K562 (cell line): Measurements from ENCODE around the gene RPS19. TPM values are rescaled to one million over a fixed set of nuclear protein-coding genes. Genes with fewer than 3 reads are reported as not detected.
A peak's percentile ranks its signal among the peaks of the same experiment; 100 is the strongest.

ENCODE experiments used
- ATF1 ChIP-seq, 2 experiments: fragments of 450-650 bp in 1 of 2; IDR thresholded peaks; 2 replicates each; pipeline ENCODE4 v1.6.1; 2016; ENCODE audit warnings: missing compliant biosample characterization in 1 of 2, missing genetic modification characterization in 1 of 2
- BCOR ChIP-seq: fragments of 450-650 bp; IDR thresholded peaks from 2 replicates; pipeline ENCODE4 v1.6.1; 2016
- ESRRA ChIP-seq: fragments of 450-650 bp; IDR thresholded peaks from 2 replicates; pipeline ENCODE4 v1.6.1; 2014; ENCODE audit warnings: low read depth, mild to moderate bottlenecking, moderate library complexity, borderline replicate concordance
- ETV6 ChIP-seq, 3 experiments: fragments of 150-350 bp in 1 of 3; sonication (generic) in 1 of 3; formaldehyde crosslinking in 1 of 3; IDR thresholded peaks; 2 replicates each; pipeline versions ENCODE4 v1.6.1 to v1.8.0; 2014 to 2022; ENCODE audit warnings: borderline replicate concordance in 2 of 3, low read depth in 2 of 3, antibody characterized with exemption in 1 of 3, low read length in 1 of 3, mild to moderate bottlenecking in 1 of 3, missing genetic modification reagents in 1 of 3
- FIP1L1 ChIP-seq: fragments of 200-400 bp; formaldehyde crosslinking; IDR thresholded peaks from 2 replicates; pipeline ENCODE4 v1.6.1; 2018; ENCODE audit warnings: mild to moderate bottlenecking, low read depth, low read length; ENCODE audit not compliant: poor library complexity, severe bottlenecking
- GTF2A2 ChIP-seq: IDR thresholded peaks from 2 replicates; pipeline ENCODE4 v1.6.1; 2016; ENCODE audit warnings: mild to moderate bottlenecking, missing genetic modification characterization, missing compliant biosample characterization
- HBP1 ChIP-seq: fragments of 450-650 bp; formaldehyde crosslinking; IDR thresholded peaks from 2 replicates; pipeline ENCODE4 v1.4.0; 2022; ENCODE audit warnings: missing genetic modification characterization
- HINFP ChIP-seq: fragments of 450-650 bp; conservative IDR thresholded peaks from 2 replicates; pipeline ENCODE4 v1.6.1; 2016; ENCODE audit warnings: missing genetic modification characterization, low read depth, mild to moderate bottlenecking, control low read depth, missing compliant biosample characterization
- HMG20A ChIP-seq: fragments of 450-650 bp; formaldehyde crosslinking; conservative IDR thresholded peaks from 2 replicates; pipeline ENCODE4 v1.4.0; 2020; ENCODE audit warnings: mild to moderate bottlenecking, mixed read lengths
- KDM1A ChIP-seq, 2 experiments: fragments of 450-650 bp; IDR thresholded peaks; 2 replicates each; pipeline ENCODE4 v1.6.1; 2016; ENCODE audit warnings: mild to moderate bottlenecking in 2 of 2
- KHSRP ChIP-seq: fragments of 450-650 bp; IDR thresholded peaks from 2 replicates; pipeline ENCODE4 v1.6.1; 2017
- MTF1 ChIP-seq: fragments of 250-450 bp; sonication (Bioruptor Pico); IDR thresholded peaks from 2 replicates; pipeline ENCODE4 v1.9.0; 2021; ENCODE audit warnings: moderate library complexity, mild to moderate bottlenecking, inconsistent platforms, borderline replicate concordance
- NBN ChIP-seq: fragments of 450-650 bp; IDR thresholded peaks from 2 replicates; pipeline ENCODE4 v1.6.1; 2016; ENCODE audit warnings: low read depth, mild to moderate bottlenecking
- PKNOX1 ChIP-seq: fragments of 450-650 bp; IDR thresholded peaks from 2 replicates; pipeline ENCODE4 v1.6.1; 2016
- POLR2G ChIP-seq: fragments of 200-400 bp; formaldehyde crosslinking; IDR thresholded peaks from 2 replicates; pipeline ENCODE4 v1.6.1; 2017; ENCODE audit warnings: low read depth, mild to moderate bottlenecking, antibody characterized with exemption, low read length, moderate library complexity
- SMARCA5 ChIP-seq: fragments of 450-650 bp; IDR thresholded peaks from 2 replicates; pipeline ENCODE4 v1.6.1; 2016
- SRF ChIP-seq, 2 experiments: fragments of 250-450, 450-650 bp in 1 of 2; sonication (Bioruptor Pico) in 1 of 2; sonication (generic) in 1 of 2; formaldehyde crosslinking; IDR thresholded peaks; 2 replicates each; pipeline versions ENCODE4 v1.5.0 to v1.5.1; 2020 to 2022; ENCODE audit warnings: mild to moderate bottlenecking in 1 of 2, missing genetic modification reagents in 1 of 2
- TCF7 ChIP-seq: sonication (generic); IDR thresholded peaks from 2 replicates; pipeline ENCODE4 v1.6.1; 2016; ENCODE audit warnings: antibody characterized with exemption, borderline replicate concordance
- TEAD1 ChIP-seq, 2 experiments: fragments of 450-650 bp in 1 of 2; sonication (generic) in 1 of 2; formaldehyde crosslinking; IDR thresholded peaks; 2 replicates each; pipeline versions ENCODE4 v1.4.0 to v1.8.0; 2020 to 2022; ENCODE audit warnings: mild to moderate bottlenecking in 2 of 2, missing genetic modification reagents in 1 of 2
- ZBED1 ChIP-seq: IDR thresholded peaks from 2 replicates; pipeline ENCODE4 v1.6.1; 2014
- ZNF41 ChIP-seq: fragments of 250-450 bp; sonication (Bioruptor Pico); conservative IDR thresholded peaks from 2 replicates; pipeline ENCODE4 v1.4.0; 2020; ENCODE audit warnings: mild to moderate bottlenecking
- ZNF583 ChIP-seq: fragments of 250-450 bp; sonication (Bioruptor Pico); IDR thresholded peaks from 2 replicates; pipeline ENCODE4 v1.4.0; 2020
- ZNF76 ChIP-seq: fragments of 250-450 bp; sonication (Bioruptor Pico); IDR thresholded peaks from 2 replicates; pipeline ENCODE4 v1.4.0; 2020; ENCODE audit warnings: mild to moderate bottlenecking, moderate library complexity, borderline replicate concordance
- polyA plus RNA-seq, 8 experiments: library from polyadenylated mRNA; depleted of rRNA in 4 of 8; stranded (reverse) in 5 of 8; unstranded in 3 of 8; fragments of >200 nt; fragmentation: Nextera tagmentation in 2 of 8; fragmentation: Illumina TruSeq in 1 of 8; extraction: Ambion mirVana in 2 of 8; extraction: Trizol in 1 of 8; gene quantifications; 2 replicates each; pipeline versions ENCODE4 v1.2.1 to v1.2.3, GENCODE V29; 2011 to 2014; ENCODE audit warnings: inconsistent platforms in 1 of 8, missing spikeins in 1 of 8
- total RNA-seq, 7 experiments: library from RNA; depleted of rRNA in 6 of 7; stranded (reverse); fragments of >200 nt in 6 of 7; fragmentation: Illumina TruSeq in 2 of 7; extraction: Trizol in 2 of 7; gene quantifications; 2 replicates each; pipeline versions ENCODE4 v1.2.1 to v1.2.3, GENCODE V29; 2011 to 2021; ENCODE audit warnings: low replicate concordance in 1 of 7

Gene RPS19
- total and polyA plus RNA-seq, 9 of the 15 experiments (the other 6 are each of a cell fraction or from before 2014, with no cell fraction given), result 1,964 to 3,408 (median 2,747) TPM

GRCh38 chr19:41877916-41878905 lies 18.2 kb downstream of the RPS19 start (continued):
- TF ChIP-seq HBP1 (CRISPR knock-in tag) (no peak), ETV6 (IDR thresholded peaks at IDR 0.05; ENCODE audit: borderline replicate concordance in 1 of 2, low read depth in 2 of 2, low read length in 1 of 2) (no peak), ETV6 (CRISPR knock-in tag; IDR thresholded peaks at IDR 0.05; ENCODE audit: borderline replicate concordance) (no peak), FIP1L1 (no peak), HMG20A (CRISPR knock-in tag) (no peak), ZNF76 (CRISPR knock-in tag) (no peak), KHSRP (no peak), KDM1A (IDR thresholded peaks at IDR 0.05) (0 out of 4 replicates have a peak, but pooled peaks of 1 of the 2 experiments have one; percentile 33), SMARCA5 (no peak), HINFP (tag) (no peak), ZBED1 (no peak), ZNF583 (CRISPR knock-in tag) (0 out of 2 replicates have a peak, but pooled peaks have one; percentile 34), TEAD1 (CRISPR knock-in tag; IDR thresholded peaks at IDR 0.05) (no peak), ZNF41 (CRISPR knock-in tag) (no peak), MTF1 (no peak), NBN (no peak), TCF7 (0 out of 2 replicates have a peak, but pooled peaks have one; percentile 59), PKNOX1 (0 out of 2 replicates have a peak, but pooled peaks have one; percentile 29), SRF (CRISPR knock-in tag; IDR thresholded peaks at IDR 0.05) (no peak), ATF1 (CRISPR knock-in tag; IDR thresholded peaks at IDR 0.05) (no peak), ATF1 (tag; IDR thresholded peaks at IDR 0.05) (no peak), ESRRA (no peak), BCOR (peak; percentile 67; the same call in 1 of the 2 replicates), GTF2A2 (tag) (no peak), POLR2G (0 out of 2 replicates have a peak, but pooled peaks have one; percentile 32)
